Measurements from ENCODE around the gene FNDC3B. TPM values are rescaled to one million over a fixed set of nuclear protein-coding genes. Genes with fewer than 3 reads are reported as not detected.

Gene FNDC3B
- total RNA-seq, 1 donor from 2014 or later = 290 TPM

DNA sequence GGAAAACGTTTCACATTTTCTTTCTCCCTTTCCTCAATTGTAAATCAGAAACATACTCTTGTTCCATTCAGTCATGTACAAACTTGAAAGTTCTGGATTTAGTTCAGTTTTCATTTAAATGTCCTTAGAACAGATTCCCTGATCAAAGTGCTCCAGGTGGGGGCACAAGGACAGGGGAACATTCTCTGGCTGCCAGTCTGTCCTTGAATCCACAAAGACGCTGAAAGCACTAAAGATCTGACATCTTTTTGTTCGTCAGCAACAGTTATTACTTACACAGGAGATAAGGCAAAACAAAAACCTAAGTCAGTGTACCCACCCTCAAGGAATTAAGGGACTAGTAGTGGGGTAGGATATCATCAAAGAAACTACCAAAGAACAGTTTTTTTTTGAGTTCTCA is 269.7 kb downstream of the FNDC3B start:
- no peak for DNase-seq (ENCODE audit: low spot score)
- TF ChIP-seq, protein P1, sequence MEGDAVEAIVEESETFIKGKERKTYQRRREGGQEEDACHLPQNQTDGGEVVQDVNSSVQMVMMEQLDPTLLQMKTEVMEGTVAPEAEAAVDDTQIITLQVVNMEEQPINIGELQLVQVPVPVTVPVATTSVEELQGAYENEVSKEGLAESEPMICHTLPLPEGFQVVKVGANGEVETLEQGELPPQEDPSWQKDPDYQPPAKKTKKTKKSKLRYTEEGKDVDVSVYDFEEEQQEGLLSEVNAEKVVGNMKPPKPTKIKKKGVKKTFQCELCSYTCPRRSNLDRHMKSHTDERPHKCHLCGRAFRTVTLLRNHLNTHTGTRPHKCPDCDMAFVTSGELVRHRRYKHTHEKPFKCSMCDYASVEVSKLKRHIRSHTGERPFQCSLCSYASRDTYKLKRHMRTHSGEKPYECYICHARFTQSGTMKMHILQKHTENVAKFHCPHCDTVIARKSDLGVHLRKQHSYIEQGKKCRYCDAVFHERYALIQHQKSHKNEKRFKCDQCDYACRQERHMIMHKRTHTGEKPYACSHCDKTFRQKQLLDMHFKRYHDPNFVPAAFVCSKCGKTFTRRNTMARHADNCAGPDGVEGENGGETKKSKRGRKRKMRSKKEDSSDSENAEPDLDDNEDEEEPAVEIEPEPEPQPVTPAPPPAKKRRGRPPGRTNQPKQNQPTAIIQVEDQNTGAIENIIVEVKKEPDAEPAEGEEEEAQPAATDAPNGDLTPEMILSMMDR (IDR thresholded peaks at IDR 0.05) = no peak
- peaks cover 64% of the 10 kb centered on the region for H3K4me1 Mint-ChIP-seq (ENCODE audit: low read depth)
- H3K27me3 Mint-ChIP-seq (ENCODE audit: low read depth) = no peaks in the 10 kb centered on the region
- no peak overlapping the region for H3K4me3 Mint-ChIP-seq (ENCODE audit: unreplicated experiment)
- no peaks in the 10 kb centered on the region for H3K9me3 Mint-ChIP-seq (ENCODE audit: low read depth)
- peak overlapping the region; percentile 53 for H3K27ac Mint-ChIP-seq (ENCODE audit: unreplicated experiment)
- H3K36me3 Mint-ChIP-seq (ENCODE audit: low read depth) = peaks cover 49% of the 10 kb centered on the region

GRCh38 chr3:172309741-172310427 is 270.5 kb downstream of the FNDC3B start:
- no peak for DNase-seq (ENCODE audit: low spot score)
- Mint-ChIP-seq H3K27ac (ENCODE audit: unreplicated experiment) (peak overlapping the region; percentile 72), H3K9me3 (ENCODE audit: low read depth) (no peaks in the 10 kb centered on the region), H3K4me3 (ENCODE audit: unreplicated experiment) (no peak overlapping the region), H3K27me3 (ENCODE audit: low read depth) (no peaks in the 10 kb centered on the region), H3K36me3 (ENCODE audit: low read depth) (peaks cover 50% of the 10 kb centered on the region), H3K4me1 (ENCODE audit: low read depth) (peaks cover 70% of the 10 kb centered on the region)
- TF ChIP-seq, protein P1 (IDR thresholded peaks at IDR 0.05) = no peak

- Mint-ChIP-seq H3K4me1 (ENCODE audit: low read depth) (peaks cover 69% of the 10 kb centered on the region), H3K36me3 (ENCODE audit: low read depth) (peaks cover 46% of the 10 kb centered on the region), H3K27ac (ENCODE audit: unreplicated experiment) (peak overlapping the region; percentile 50), H3K9me3 (ENCODE audit: low read depth) (no peaks in the 10 kb centered on the region), H3K4me3 (ENCODE audit: unreplicated experiment) (no peak overlapping the region), H3K27me3 (ENCODE audit: low read depth) (no peaks in the 10 kb centered on the region)
- TF ChIP-seq, protein P1 (IDR thresholded peaks at IDR 0.05) = no peak
- no peak for DNase-seq (ENCODE audit: low spot score)
Observed at GRCh38 chr3:172310428-172310760, 271.0 kb downstream of the FNDC3B start.

- H3K4me1 Mint-ChIP-seq (ENCODE audit: low read depth) = peaks cover 69% of the 10 kb centered on the region
Observed at GRCh38 chr3:172311217-172311616, 271.8 kb downstream of the FNDC3B start.

GRCh38 chr3:172312001-172312400 is 272.6 kb downstream of the FNDC3B start:
- no peak for DNase-seq (ENCODE audit: low spot score)
- Mint-ChIP-seq H3K27ac (ENCODE audit: unreplicated experiment) (peak overlapping the region; percentile 49), H3K9me3 (ENCODE audit: low read depth) (no peaks in the 10 kb centered on the region), H3K4me3 (ENCODE audit: unreplicated experiment) (no peak overlapping the region), H3K36me3 (ENCODE audit: low read depth) (peaks cover 51% of the 10 kb centered on the region), H3K4me1 (ENCODE audit: low read depth) (peaks cover 69% of the 10 kb centered on the region), H3K27me3 (ENCODE audit: low read depth) (no peaks in the 10 kb centered on the region)
- TF ChIP-seq, protein P1 (IDR thresholded peaks at IDR 0.05) = no peak

More at GRCh38 chr3:172311217-172311616, 271.8 kb downstream of the FNDC3B start:
- Mint-ChIP-seq H3K27ac (ENCODE audit: unreplicated experiment) (peak overlapping the region; percentile 51), H3K27me3 (ENCODE audit: low read depth) (no peaks in the 10 kb centered on the region), H3K9me3 (ENCODE audit: low read depth) (no peaks in the 10 kb centered on the region), H3K4me3 (ENCODE audit: unreplicated experiment) (no peak overlapping the region), H3K36me3 (ENCODE audit: low read depth) (peaks cover 49% of the 10 kb centered on the region)
- TF ChIP-seq, protein P1 (IDR thresholded peaks at IDR 0.05) = no peak
- no peak for DNase-seq (ENCODE audit: low spot score)

All from chondrocyte (in vitro differentiated cells).